HUES6 (cell line): ENCODE data around the gene STARD13.

Source experiments
- H3K27ac ChIP-seq: 2 replicates; pipeline ENCODE4 v1.7.0; 2013; ENCODE audit warnings: low read depth, mild to moderate bottlenecking, low read length, inconsistent platforms
- H3K27me3 ChIP-seq: 2 replicates; pipeline ENCODE4 v1.6.1; 2013; ENCODE audit warnings: low read length; ENCODE audit not compliant: control insufficient read depth, insufficient read depth
- H3K36me3 ChIP-seq: 2 replicates; pipeline ENCODE4 v1.6.1; 2013; ENCODE audit warnings: low read length; ENCODE audit not compliant: control insufficient read depth, insufficient read depth
- H3K4me1 ChIP-seq: 2 replicates; pipeline ENCODE4 v1.6.1; 2013; ENCODE audit warnings: low read length; ENCODE audit not compliant: control insufficient read depth, insufficient read depth
- H3K4me3 ChIP-seq: 2 replicates; pipeline ENCODE4 v1.5.1; 2013; ENCODE audit warnings: low read depth, low read length
- H3K9ac ChIP-seq: one replicate; pipeline ENCODE4 v1.6.1; 2013; ENCODE audit warnings: mild to moderate bottlenecking, low read length
- H3K9me3 ChIP-seq: 2 replicates; pipeline ENCODE4 v1.6.1; 2013; ENCODE audit warnings: low read depth, low read length; ENCODE audit not compliant: control insufficient read depth, insufficient read depth

The STARD13 gene

GRCh38 chr13:33119022-33119781 is 166.4 kb downstream of the STARD13 start:
- no peaks in the 10 kb centered on the region for H3K9me3 ChIP-seq
- H3K4me3 ChIP-seq, result no peak overlapping the region
- H3K36me3 ChIP-seq, result no peaks in the 10 kb centered on the region
- no peaks in the 10 kb centered on the region for H3K27me3 ChIP-seq
- peaks cover 13% of the 10 kb centered on the region for H3K4me1 ChIP-seq
- H3K27ac ChIP-seq, result no peak overlapping the region
- H3K9ac ChIP-seq, result no peak overlapping the region

DNA sequence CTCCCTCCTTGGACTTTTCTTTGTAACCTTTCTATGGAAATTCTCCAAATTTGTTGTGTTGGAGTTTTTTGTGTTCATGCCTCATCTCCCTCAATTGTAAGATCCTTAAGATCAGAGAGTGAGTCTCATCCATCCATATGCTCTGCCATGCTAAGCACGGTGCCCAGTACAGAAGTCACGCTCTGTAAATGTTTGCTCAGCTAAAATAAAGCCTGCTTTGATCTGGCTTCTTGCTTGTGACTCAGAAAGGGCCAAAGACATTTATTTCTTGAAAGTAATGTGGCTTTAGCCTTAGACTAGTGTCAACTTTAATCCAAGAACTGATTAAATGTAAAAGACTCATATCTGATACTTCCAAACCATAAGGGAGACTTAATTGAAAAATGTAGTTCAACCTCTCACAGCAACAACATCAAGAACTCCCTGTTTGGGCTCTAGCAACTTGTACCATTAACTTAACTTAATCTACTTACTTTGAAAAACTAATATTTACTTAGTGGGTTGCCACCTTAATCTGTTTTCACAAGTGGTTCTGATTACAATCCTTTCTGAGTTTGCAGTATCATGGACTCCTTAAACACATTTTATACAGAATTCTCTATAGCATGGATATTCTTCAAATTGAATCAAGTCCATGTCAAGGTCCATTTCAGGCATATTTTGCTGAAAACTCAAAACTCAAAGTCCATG is 169.1 kb downstream of the STARD13 start:
- H3K27ac ChIP-seq, result no peak overlapping the region
- no peak overlapping the region for H3K9ac ChIP-seq
- H3K27me3 ChIP-seq, result no peaks in the 10 kb centered on the region
- H3K9me3 ChIP-seq, result no peaks in the 10 kb centered on the region
- H3K36me3 ChIP-seq, result no peaks in the 10 kb centered on the region
- H3K4me1 ChIP-seq, result no peaks in the 10 kb centered on the region; the same call in 1 of the 2 replicates
- no peak overlapping the region for H3K4me3 ChIP-seq

DNA sequence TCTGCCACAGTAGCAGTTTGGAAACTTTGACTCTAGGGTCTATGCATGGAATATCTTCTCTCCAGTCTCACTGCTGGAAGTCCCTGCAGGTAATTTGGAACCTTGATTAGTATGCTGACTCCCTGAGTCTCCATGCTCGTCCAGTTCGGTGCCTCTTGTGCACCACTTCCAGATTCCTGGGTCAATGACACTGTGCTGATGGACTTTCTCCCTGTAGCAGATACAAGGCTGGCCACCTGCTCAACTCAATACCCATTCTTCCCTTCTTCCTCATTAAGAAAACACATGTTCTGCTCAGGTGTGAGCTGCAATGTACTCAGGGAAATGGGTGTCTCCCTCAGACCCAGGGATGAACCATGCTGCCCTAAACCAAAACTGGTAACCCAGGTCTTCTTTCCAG is 170.3 kb downstream of the STARD13 start:
- no peaks in the 10 kb centered on the region for H3K27me3 ChIP-seq
- no peaks in the 10 kb centered on the region for H3K9me3 ChIP-seq
- H3K27ac ChIP-seq, result no peak overlapping the region
- H3K4me3 ChIP-seq, result no peak overlapping the region
- no peak overlapping the region for H3K9ac ChIP-seq
- no peaks in the 10 kb centered on the region; the same call in 1 of the 2 replicates for H3K4me1 ChIP-seq
- H3K36me3 ChIP-seq, result no peaks in the 10 kb centered on the region

DNA sequence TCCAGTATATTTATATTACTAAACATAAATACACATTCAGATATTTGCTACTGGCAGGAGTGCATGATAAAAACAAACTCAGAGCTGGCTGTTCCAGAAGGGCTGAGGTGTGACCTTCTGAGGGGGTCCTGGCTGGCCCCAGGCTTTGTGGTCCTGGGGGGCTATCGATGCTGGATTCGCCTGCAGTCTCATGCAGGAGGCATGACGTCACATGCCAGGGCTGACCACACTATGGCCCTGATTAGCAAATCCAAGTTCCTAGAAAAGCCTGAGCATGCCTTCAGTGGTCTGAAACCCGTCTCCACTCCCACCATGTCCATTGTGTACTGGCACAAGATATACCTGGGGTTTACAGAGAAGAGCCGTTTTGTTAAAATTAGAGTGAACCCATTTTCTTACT is 171.4 kb downstream of the STARD13 start:
- Histone ChIP-seq H3K36me3 (no peaks in the 10 kb centered on the region), H3K4me3 (no peak overlapping the region), H3K4me1 (no peaks in the 10 kb centered on the region; the same call in 1 of the 2 replicates), H3K27ac (no peak overlapping the region), H3K9ac (no peak overlapping the region), H3K9me3 (no peaks in the 10 kb centered on the region), H3K27me3 (no peaks in the 10 kb centered on the region)

DNA sequence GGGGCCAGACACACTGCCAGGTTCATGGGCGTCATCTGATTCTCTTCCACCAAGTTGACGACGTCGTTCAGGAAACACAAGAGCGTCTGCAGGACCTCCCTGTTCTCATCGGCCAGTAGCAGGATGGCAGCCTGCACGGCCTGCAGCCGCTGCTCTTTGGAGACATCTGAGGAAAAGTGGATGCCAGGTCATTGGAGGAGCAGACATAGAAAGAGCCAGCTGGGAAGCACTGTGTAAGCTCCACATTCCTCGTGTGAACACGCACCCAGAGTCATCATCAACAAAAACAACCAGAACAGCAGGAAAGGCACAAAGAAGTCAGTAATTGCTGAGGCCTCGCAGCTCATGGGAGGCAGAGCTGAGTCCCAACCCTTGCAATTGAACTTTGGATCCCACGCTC is 172.8 kb downstream of the STARD13 start:
- Histone ChIP-seq H3K4me3 (no peak overlapping the region), H3K4me1 (no peaks in the 10 kb centered on the region; the same call in 1 of the 2 replicates), H3K36me3 (no peaks in the 10 kb centered on the region), H3K27ac (no peak overlapping the region), H3K27me3 (no peaks in the 10 kb centered on the region), H3K9me3 (no peaks in the 10 kb centered on the region), H3K9ac (no peak overlapping the region)

DNA sequence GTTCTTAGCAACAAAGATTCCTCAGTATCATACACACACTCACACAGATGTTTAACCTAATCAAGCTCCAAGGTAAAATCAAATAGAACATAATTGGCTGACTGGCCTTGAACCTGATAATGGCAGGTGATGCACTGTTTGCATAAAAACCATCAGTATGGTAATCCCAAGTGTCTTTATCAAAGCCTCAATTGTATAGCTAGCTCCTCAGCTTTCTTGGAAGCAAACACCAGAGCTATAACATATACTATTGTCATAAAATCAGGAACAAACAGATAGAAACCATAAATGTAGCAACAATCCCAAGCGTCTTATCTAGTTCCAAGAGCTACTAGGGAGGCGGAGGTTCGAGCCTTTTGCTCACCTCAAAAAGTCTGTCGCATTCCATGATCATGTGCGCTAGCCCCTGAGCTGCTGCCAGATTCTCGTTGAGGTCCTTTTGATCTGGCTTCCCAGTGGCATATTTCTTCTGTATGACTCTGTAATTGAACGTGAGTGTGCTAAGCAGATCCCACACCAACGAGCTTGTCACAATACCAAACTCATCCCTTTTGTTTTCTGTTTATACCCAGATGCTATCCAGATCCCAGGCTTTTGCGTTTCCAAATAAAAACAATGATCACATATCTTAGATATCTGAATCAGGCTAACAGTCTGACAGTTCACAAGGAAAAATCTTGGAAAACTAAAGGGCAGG is 174.0 kb downstream of the STARD13 start:
- H3K27me3 ChIP-seq, result no peaks in the 10 kb centered on the region
- H3K4me1 ChIP-seq, result no peaks in the 10 kb centered on the region; the same call in 1 of the 2 replicates
- H3K9me3 ChIP-seq, result no peaks in the 10 kb centered on the region
- no peak overlapping the region for H3K9ac ChIP-seq
- no peaks in the 10 kb centered on the region for H3K36me3 ChIP-seq
- H3K27ac ChIP-seq, result no peak overlapping the region
- no peak overlapping the region for H3K4me3 ChIP-seq

DNA sequence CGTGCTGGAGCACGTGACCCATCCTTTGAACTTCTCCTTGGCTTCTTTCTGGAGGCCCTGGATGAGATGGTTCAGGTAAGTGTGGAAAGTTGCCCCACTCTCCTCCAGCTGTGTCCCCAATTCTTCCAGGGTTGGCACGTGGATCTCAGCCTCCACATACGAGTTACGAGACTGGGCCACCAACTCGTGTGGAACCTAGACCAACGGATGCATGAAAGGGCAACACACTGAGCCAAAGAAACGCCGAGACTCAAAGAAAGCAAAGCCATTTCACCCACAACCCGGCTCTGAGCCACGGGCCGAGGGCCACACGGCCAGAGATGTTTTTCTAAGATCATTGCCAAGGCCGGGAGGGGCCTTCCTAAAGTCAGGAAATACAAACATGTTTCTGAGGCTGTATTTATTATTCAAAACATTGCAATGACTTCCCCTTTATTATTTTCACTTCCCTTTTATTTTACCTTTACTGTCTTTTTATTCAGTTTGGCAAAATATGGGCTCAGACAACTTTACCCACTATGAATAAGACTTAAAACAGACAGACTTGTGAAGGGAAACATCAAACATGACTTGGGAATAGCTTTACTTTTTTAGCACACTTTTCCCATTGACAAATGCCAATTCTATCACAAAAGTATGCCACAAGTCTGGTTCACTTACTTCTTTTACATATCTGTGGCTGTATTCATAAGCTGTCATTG is 174.7 kb downstream of the STARD13 start:
- no peaks in the 10 kb centered on the region for H3K36me3 ChIP-seq

DNA sequence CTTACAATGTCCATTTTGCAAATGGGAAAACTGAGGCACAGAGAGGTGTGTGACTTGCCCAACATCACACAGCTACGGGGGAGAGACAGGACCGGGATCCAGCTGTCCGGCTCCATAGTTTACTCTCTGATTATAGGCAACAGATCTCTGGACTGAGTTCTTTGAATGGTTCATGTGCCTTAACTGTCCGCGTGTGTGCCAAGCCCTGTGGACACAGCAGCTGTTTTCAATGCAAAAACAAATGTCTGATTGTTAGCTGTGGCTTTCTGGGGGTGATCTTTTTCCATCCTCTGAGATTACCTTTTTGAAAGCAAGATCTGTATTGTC is 175.2 kb downstream of the STARD13 start:
- no peaks in the 10 kb centered on the region for H3K36me3 ChIP-seq
- H3K4me3 ChIP-seq, result no peak overlapping the region
- H3K9ac ChIP-seq, result no peak overlapping the region
- no peaks in the 10 kb centered on the region; the same call in 1 of the 2 replicates for H3K4me1 ChIP-seq
- no peak overlapping the region for H3K27ac ChIP-seq
- no peaks in the 10 kb centered on the region for H3K27me3 ChIP-seq
- H3K9me3 ChIP-seq, result no peaks in the 10 kb centered on the region

More for the DNA sequence above, 174.7 kb downstream of the STARD13 start:
- Histone ChIP-seq H3K27ac (no peak overlapping the region), H3K4me3 (no peak overlapping the region), H3K27me3 (no peaks in the 10 kb centered on the region), H3K4me1 (no peaks in the 10 kb centered on the region; the same call in 1 of the 2 replicates), H3K9me3 (no peaks in the 10 kb centered on the region), H3K9ac (no peak overlapping the region)

DNA sequence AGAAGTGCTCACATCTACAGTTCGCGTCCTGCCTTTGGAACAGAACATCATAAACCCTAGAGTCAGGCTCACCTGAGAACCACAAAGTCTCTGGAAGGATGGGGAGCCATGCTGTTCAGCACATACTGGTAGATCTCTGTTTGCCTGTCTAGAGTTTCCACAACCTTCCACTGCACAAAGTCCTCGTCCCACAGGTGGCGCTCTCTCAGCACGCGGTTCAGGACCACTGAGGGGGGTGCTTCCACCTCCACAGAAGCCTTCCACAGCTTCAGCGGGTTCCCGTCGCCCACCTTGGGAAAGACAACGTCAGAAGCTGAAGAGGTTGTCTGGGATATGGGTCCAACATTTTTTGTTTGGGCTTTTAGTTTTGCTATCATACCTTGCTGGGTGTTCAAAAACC is 175.8 kb downstream of the STARD13 start:
- Histone ChIP-seq H3K9ac (no peak overlapping the region), H3K36me3 (no peaks in the 10 kb centered on the region), H3K27me3 (no peaks in the 10 kb centered on the region), H3K9me3 (no peaks in the 10 kb centered on the region), H3K27ac (no peak overlapping the region), H3K4me1 (no peaks in the 10 kb centered on the region; the same call in 1 of the 2 replicates), H3K4me3 (no peak overlapping the region)

DNA sequence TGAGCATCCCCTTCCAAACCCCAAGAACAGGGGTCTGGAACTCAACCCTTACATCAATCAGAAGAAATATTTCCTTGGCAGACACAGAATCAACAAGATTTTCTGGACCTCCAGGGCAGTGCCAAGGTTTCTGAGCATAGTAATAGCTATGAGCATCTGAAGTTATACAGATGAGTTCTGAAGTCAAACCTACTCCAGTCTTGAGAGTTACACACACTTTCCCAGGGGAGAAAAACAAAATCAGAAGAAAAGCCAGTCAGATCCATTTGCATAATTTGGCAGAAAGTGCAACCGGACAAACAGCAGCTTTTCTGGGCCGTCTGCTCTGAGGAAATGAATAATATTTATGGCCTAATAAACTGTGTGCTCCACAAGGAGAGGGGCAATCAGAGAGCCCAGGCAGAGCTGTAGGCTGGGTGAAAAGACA is 176.3 kb downstream of the STARD13 start:
- no peak overlapping the region for H3K27ac ChIP-seq
- H3K36me3 ChIP-seq, result no peaks in the 10 kb centered on the region
- no peaks in the 10 kb centered on the region for H3K27me3 ChIP-seq
- no peak overlapping the region for H3K9ac ChIP-seq
- H3K4me3 ChIP-seq, result no peak overlapping the region
- H3K4me1 ChIP-seq, result no peaks in the 10 kb centered on the region; the same call in 1 of the 2 replicates
- no peaks in the 10 kb centered on the region for H3K9me3 ChIP-seq
